ENCODE results near the gene PROSER3. TPM values are rescaled to one million over a fixed set of nuclear protein-coding genes. Genes with fewer than 3 reads are reported as not detected.
A peak's percentile ranks its signal among the peaks of the same experiment; 100 is the strongest.

PROSER3 gene
- total and polyA plus RNA-seq, 9 of the 15 experiments (the other 6 are each of a cell fraction or from before 2014, with no cell fraction given) = 1.0 to 39.5 (median 5.1) TPM

GRCh38 chr19:35745328-35746086, 12.5 kb upstream of the PROSER3 start, which contains the start of the genes PSENEN and U2AF1L4 (continued):
- TF ChIP-seq KLF6 (CRISPR knock-in tag; IDR thresholded peaks at IDR 0.05; ENCODE audit: borderline replicate concordance) (no peak), NFRKB (IDR thresholded peaks at IDR 0.05; ENCODE audit: low read depth) (no peak), MECOM (CRISPR knock-in tag; IDR thresholded peaks at IDR 0.05) (no peak), HNRNPUL1 (IDR thresholded peaks at IDR 0.05; ENCODE audit: low read length) (no peak), PHF20 (IDR thresholded peaks at IDR 0.05; ENCODE audit: partially characterized antibody) (no peak), ESRRA (IDR thresholded peaks at IDR 0.05; ENCODE audit: borderline replicate concordance, low read depth) (no peak), ETV1 (tag; conservative IDR thresholded peaks at IDR 0.05; ENCODE audit: low read depth) (peak; percentile 75), MAFK (IDR thresholded peaks at IDR 0.05; ENCODE audit: low read length) (no peak), CHD1 (IDR thresholded peaks at IDR 0.05; ENCODE audit: low read length) (no peak), FOSL1 (tag; conservative IDR thresholded peaks at IDR 0.05) (peak; percentile 34; the same call in 1 of the 2 replicates), NFE2 (IDR thresholded peaks at IDR 0.05; ENCODE audit: low read depth) (no peak), NR2F6 (CRISPR knock-in tag; IDR thresholded peaks at IDR 0.05) (no peak), RFX5 (IDR thresholded peaks at IDR 0.05; ENCODE audit: low read depth, low read length) (no peak), ILF3 (IDR thresholded peaks at IDR 0.05; ENCODE audit: borderline replicate concordance) (no peak), ZNF212 (CRISPR knock-in tag; IDR thresholded peaks at IDR 0.05) (no peak), ZNF143 (CRISPR knock-in tag; IDR thresholded peaks at IDR 0.05) (peak; percentile 87), ATF2 (CRISPR knock-in tag; IDR thresholded peaks at IDR 0.05) (no peak), HMG20B (CRISPR knock-in tag; IDR thresholded peaks at IDR 0.05) (no peak), ZNF347 (CRISPR knock-in tag; IDR thresholded peaks at IDR 0.05; ENCODE audit: low read depth) (no peak), FOXJ2 (tag; IDR thresholded peaks at IDR 0.05) (peak; percentile 72; the same call in 1 of the 2 replicates), FOXM1 (IDR thresholded peaks at IDR 0.05; ENCODE audit: low read depth) (no peak), FOXM1 (CRISPR knock-in tag; IDR thresholded peaks at IDR 0.05; ENCODE audit: low read depth) (no peak), CBFB (CRISPR knock-in tag; IDR thresholded peaks at IDR 0.05) (no peak), ZEB2 (IDR thresholded peaks at IDR 0.05) (no peak), POLR2H (tag; IDR thresholded peaks at IDR 0.05; ENCODE audit: low read depth) (no peak; the same call in 1 of the 2 replicates), CBX8 (IDR thresholded peaks at IDR 0.05; ENCODE audit: borderline replicate concordance, extremely low read depth, low read depth, low read length, poor library complexity, severe bottlenecking) (no peak), HNRNPH1 (optimal IDR thresholded peaks at IDR 0.05; ENCODE audit: low read depth, low read length) (no peak), RBM34 (IDR thresholded peaks at IDR 0.05; ENCODE audit: borderline replicate concordance, insufficient read depth, low read length) (no peak), JUND (IDR thresholded peaks at IDR 0.05; ENCODE audit: borderline replicate concordance, low read depth, low read length) (peak; percentile 85), JUND (tag; IDR thresholded peaks at IDR 0.05; ENCODE audit: borderline replicate concordance, low read depth, low read length) (peak; percentile 85; the same call in 1 of the 3 replicates)

Data from K562 (cell line).